GM12878 (cell line): Measurements from ENCODE around the gene BAG1. TPM values are rescaled to one million over a fixed set of nuclear protein-coding genes. Genes with fewer than 3 reads are reported as not detected.

Source experiments
- ATAC-seq: fragments of 200-7000 bp; cut with Tn5 transposase; 3 replicates; pipeline ENCODE4 v1.9.1; 2020; ENCODE audit warnings: mild to moderate bottlenecking, moderate library complexity
- BruUV-seq: library from RNA; stranded (reverse); fragments of 400-500 nt; replicated peaks from 2 replicates; lab custom pipeline; 2021; lab: Mats Ljungman, UMichigan
- CTCF ChIA-PET: fragments of 300-600 bp; sonication (Branson Sonifier 250); formaldehyde crosslinking; extraction: SDS; loops from one replicate; lab custom pipeline; 2021; ENCODE audit warnings: inconsistent platforms; lab: Yijun Ruan, JAX
- POLR2A ChIA-PET: fragments of 350-600 bp; formaldehyde crosslinking; extraction: SDS; loops from one replicate; lab custom pipeline; 2021; ENCODE audit warnings: inconsistent platforms; lab: Charles Lee
- RAD21 ChIA-PET: fragments of 300-600 bp; sonication (Branson Sonifier 250); formaldehyde crosslinking; loops from one replicate; lab custom pipeline; 2023; ENCODE audit warnings: antibody characterized with exemption; ENCODE audit not compliant: unreplicated experiment; lab: Charles Lee
- SMC1A ChIA-PET: fragments of 300-600 bp; sonication (Branson Sonifier 250); formaldehyde crosslinking; loops from one replicate; lab custom pipeline; 2023; ENCODE audit not compliant: unreplicated experiment, uncharacterized antibody; lab: Charles Lee
- DNase-seq: peaks from one replicate; pipeline ENCODE4 v3.0.0-alpha.2; 2011; ENCODE audit warnings: low read depth, low spot score
- FAIRE-seq: peaks from 3 replicates; lab custom pipeline; 2011; peaks lifted over from hg19 to GRCh38; lab: Jason Lieb, UNC
- H2AFZ ChIP-seq: 2 replicates; pipeline ENCODE4 v1.6.0; 2011; ENCODE audit warnings: low read depth, low read length, control low read depth; ENCODE audit not compliant: control insufficient read depth
- H3K27ac ChIP-seq: 2 replicates; pipeline ENCODE4 v1.5.1; 2011; ENCODE audit warnings: control low read depth; ENCODE audit not compliant: control insufficient read depth, insufficient read depth
- H3K27me3 ChIP-seq, 2 experiments: replicated peaks in 1 of 2; 2 replicates each; pipeline versions ENCODE4 v1.6.0 to v1.6.1; 2011; ENCODE audit warnings: low read length in 1 of 2; ENCODE audit not compliant: control insufficient read depth in 2 of 2, insufficient read depth in 2 of 2
- H3K36me3 ChIP-seq, 2 experiments: 2 replicates each; pipeline ENCODE4 v1.5.1; 2011; ENCODE audit warnings: low read length in 1 of 2; ENCODE audit not compliant: control insufficient read depth in 2 of 2, insufficient read depth in 2 of 2
- H3K4me1 ChIP-seq: 2 replicates; pipeline ENCODE4 v1.6.1; 2011; ENCODE audit warnings: mild to moderate bottlenecking, low read length, moderate library complexity, mixed read lengths; ENCODE audit not compliant: control insufficient read depth, insufficient read depth
- H3K4me2 ChIP-seq: 2 replicates; pipeline ENCODE4 v1.6.0; 2011; ENCODE audit warnings: control low read depth; ENCODE audit not compliant: control insufficient read depth, insufficient read depth
- H3K4me3 ChIP-seq: fragments of 200-600 bp; sonication (generic); 2 replicates; pipeline ENCODE4 v1.5.1; 2016
- H3K79me2 ChIP-seq: 2 replicates; pipeline ENCODE4 v1.6.0; 2011; ENCODE audit warnings: low read length; ENCODE audit not compliant: control insufficient read depth, insufficient read depth
- H3K9ac ChIP-seq: 2 replicates; pipeline ENCODE4 v1.8.0; 2011; ENCODE audit warnings: low read length, control low read depth, mixed read lengths; ENCODE audit not compliant: control insufficient read depth, insufficient read depth
- H3K9me3 ChIP-seq: replicated peaks from 3 replicates; pipeline ENCODE4 v1.5.1; 2011; ENCODE audit warnings: mild to moderate bottlenecking, low read length; ENCODE audit not compliant: control insufficient read depth, insufficient read depth
- H4K20me1 ChIP-seq: 2 replicates; pipeline ENCODE4 v1.6.0; 2011; ENCODE audit not compliant: control insufficient read depth, insufficient read depth
- CREM ChIP-seq: IDR thresholded peaks from 2 replicates; pipeline ENCODE4 v1.6.1; 2014; ENCODE audit warnings: antibody characterized with exemption, low read depth
- IKZF2 ChIP-seq, 2 experiments: fragments of 450-650 bp; IDR thresholded peaks; 2 replicates each; pipeline ENCODE4 v1.6.1; 2017; ENCODE audit warnings: mild to moderate bottlenecking in 2 of 2, moderate library complexity in 2 of 2
- MXI1 ChIP-seq: fragments of 150-350 bp; IDR thresholded peaks from 2 replicates; pipeline ENCODE4 v1.6.1; 2011; ENCODE audit warnings: low read depth, mild to moderate bottlenecking, inconsistent platforms, low read length, improper control_type of control experiment
- POLR2A ChIP-seq: IDR thresholded peaks from 2 replicates; pipeline ENCODE4 v1.6.1; 2011; ENCODE audit warnings: low read depth, mild to moderate bottlenecking, low read length
- RELA ChIP-seq: fragments of 450-650 bp; IDR thresholded peaks from 2 replicates; pipeline ENCODE4 v1.8.0; 2014; ENCODE audit warnings: borderline replicate concordance; ENCODE audit not compliant: partially characterized antibody
- WGBS: methylation state at CpG from one replicate; pipeline ENCODE4 v1.1.6; 2016; ENCODE audit warnings: low lambda C conversion rate; ENCODE audit not compliant: insufficient replicate concordance, insufficient coverage; ENCODE audit errors: missing lambda C conversion rate; 5-methylcytosine and 5-hydroxymethylcytosine counted together
- in situ Hi-C: fragments of 300-500 bp; cut with MboI; formaldehyde crosslinking; loops from 9 replicates; pipeline ENCODE4 v1.14.3; 2018; ENCODE audit warnings: mixed read lengths
- intact Hi-C: fragments of 100-400 bp; cut with micrococcal nuclease; formaldehyde crosslinking; loops from one replicate; pipeline ENCODE4 v1.14.2; 2022; ENCODE audit not compliant: unreplicated experiment
- polyA plus RNA-seq, 11 experiments: library from polyadenylated mRNA; depleted of rRNA in 4 of 11; unstranded in 6 of 11; stranded (reverse) in 5 of 11; fragments of >200 nt; fragmentation: Nextera tagmentation in 4 of 11; fragmentation: Illumina TruSeq in 1 of 11; extraction: Ambion mirVana in 4 of 11; extraction: Trizol in 1 of 11; gene quantifications; 1 replicate in 1 of 11; 2 replicates in 10 of 11; pipeline versions ENCODE4 v1.2.1 to v1.2.3, GENCODE V29; 2011 to 2016; ENCODE audit warnings: inconsistent platforms in 2 of 11, missing spikeins in 2 of 11, low read depth in 1 of 11
- total RNA-seq, 4 experiments: library from RNA; depleted of rRNA in 3 of 4; stranded (reverse); fragments of >200 nt in 3 of 4; fragmentation: Illumina TruSeq in 1 of 4; extraction: Trizol in 1 of 4; gene quantifications; 2 replicates each; pipeline versions ENCODE4 v1.2.1 to v1.2.3, GENCODE V29; 2013 to 2021
- TF ChIP-seq, protein P1 (sequence below): fragments of 450-650 bp; formaldehyde crosslinking; IDR thresholded peaks from 2 replicates; pipeline ENCODE4 v1.4.0; 2020; ENCODE audit warnings: mild to moderate bottlenecking, moderate library complexity

Gene BAG1
- total and polyA plus RNA-seq, 10 of the 15 experiments (the other 5 are each of a cell fraction or from before 2014, with no cell fraction given) = 11.6 to 135 (median 68.9) TPM

DNA sequence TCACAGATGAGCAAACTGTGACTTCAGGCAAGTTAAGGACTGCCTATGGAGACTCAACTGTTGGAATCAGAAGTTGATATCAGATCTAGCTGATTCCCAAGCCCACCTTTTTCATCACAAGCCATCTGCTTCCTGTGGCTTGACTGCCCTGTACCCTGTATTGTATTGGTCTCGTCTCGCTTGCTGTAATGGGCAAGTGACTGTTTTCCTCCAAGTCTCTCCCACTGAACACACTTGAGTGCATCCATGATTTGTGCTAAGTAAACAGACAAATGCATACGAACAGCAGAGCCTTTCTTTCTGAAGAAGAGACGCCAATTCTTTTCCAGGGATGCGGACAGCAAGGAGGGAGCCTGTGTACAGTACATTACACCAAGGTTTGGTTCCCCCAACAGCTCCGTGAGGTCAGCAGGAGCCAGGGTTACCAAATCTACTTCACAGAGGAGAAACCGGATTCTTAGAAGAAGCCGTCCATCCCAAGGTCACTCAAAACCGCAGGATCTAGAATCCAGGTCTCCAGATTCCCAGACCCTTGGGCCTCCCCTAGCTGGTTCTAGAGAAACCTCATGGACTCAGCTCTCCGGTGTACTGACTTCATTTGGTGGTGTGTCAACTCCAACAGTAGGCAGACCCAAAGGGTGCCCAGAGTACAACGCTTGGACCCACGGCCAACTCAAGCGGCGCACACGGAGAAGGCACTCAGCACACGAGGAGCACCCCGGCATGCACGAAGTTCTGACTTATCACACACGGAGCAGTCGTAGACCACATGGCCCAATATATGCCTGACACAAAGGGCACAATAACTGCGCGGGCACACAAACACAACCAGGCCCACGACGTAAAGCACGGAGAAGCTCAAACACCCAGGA lies 1.1 kb downstream of the BAG1 start:
- ChIA-PET CTCF (interaction anchor here (0.6 to 1.9 kb wide), 7 partner anchors 23 to 331 kb away, joined by 3 to 7 read pairs (median 3); partner anchors contain the start of gene B4GALT1), RAD21 (interaction anchor here (2.0 to 2.2 kb wide), 2 partner anchors 37 to 61 kb away, joined by 4 to 11 read pairs; no protein-coding TSS in a partner anchor), SMC1A (interaction anchor here (1.3 to 1.6 kb wide), 3 partner anchors 10 to 37 kb away, joined by 3 to 4 read pairs (median 3); no protein-coding TSS in a partner anchor), POLR2A (interaction anchor here (0.7 to 1.5 kb wide), 6 partner anchors 10 to 265 kb away, joined by 3 to 6 read pairs (median 4); partner anchors contain the start of genes DNAJA1 and NFX1)
- peaks cover 67% of the 10 kb centered on the region for H3K79me2 ChIP-seq
- peaks cover 0 to 21% of the 10 kb centered on the region in 2 experiments; a peak in 3 of 4 replicates for H3K36me3 ChIP-seq
- in situ Hi-C loops = no loop called here
- intact Hi-C loops = loop anchor here (1.0 kb wide), 2 partner anchors 27 to 187 kb away; partner anchors contain the start of genes NFX1 and SMU1
- H3K4me1 ChIP-seq = peaks cover 8% of the 10 kb centered on the region
- no peaks in the 10 kb centered on the region for H3K27me3 ChIP-seq
- H3K27ac ChIP-seq = peak overlapping the region; percentile 86
- BruUV-seq = no TSS peak
- WGBS = 1% methylated on average over 25 of the region's 25 CpGs
- peak overlapping the region; percentile 91 for H3K9ac ChIP-seq
- no peaks in the 10 kb centered on the region for H3K9me3 ChIP-seq
- DNase-seq (no peak), FAIRE-seq (no peak), ATAC-seq (peak; percentile 12)
- peak overlapping the region; percentile 78 for H3K4me2 ChIP-seq
- no peaks in the 10 kb centered on the region for H4K20me1 ChIP-seq
- TF ChIP-seq CREM = 0 out of 2 replicates have a peak, but pooled peaks have one; percentile 17
- TF ChIP-seq POLR2A = 0 out of 2 replicates have a peak, but pooled peaks have one; percentile 5
- no peak for TF ChIP-seq RELA
- 0 out of 4 replicates have a peak, but pooled peaks of 1 of the 2 experiments have one; percentile 6 for TF ChIP-seq IKZF2 (IDR thresholded peaks at IDR 0.05)
- TF ChIP-seq, protein P1, sequence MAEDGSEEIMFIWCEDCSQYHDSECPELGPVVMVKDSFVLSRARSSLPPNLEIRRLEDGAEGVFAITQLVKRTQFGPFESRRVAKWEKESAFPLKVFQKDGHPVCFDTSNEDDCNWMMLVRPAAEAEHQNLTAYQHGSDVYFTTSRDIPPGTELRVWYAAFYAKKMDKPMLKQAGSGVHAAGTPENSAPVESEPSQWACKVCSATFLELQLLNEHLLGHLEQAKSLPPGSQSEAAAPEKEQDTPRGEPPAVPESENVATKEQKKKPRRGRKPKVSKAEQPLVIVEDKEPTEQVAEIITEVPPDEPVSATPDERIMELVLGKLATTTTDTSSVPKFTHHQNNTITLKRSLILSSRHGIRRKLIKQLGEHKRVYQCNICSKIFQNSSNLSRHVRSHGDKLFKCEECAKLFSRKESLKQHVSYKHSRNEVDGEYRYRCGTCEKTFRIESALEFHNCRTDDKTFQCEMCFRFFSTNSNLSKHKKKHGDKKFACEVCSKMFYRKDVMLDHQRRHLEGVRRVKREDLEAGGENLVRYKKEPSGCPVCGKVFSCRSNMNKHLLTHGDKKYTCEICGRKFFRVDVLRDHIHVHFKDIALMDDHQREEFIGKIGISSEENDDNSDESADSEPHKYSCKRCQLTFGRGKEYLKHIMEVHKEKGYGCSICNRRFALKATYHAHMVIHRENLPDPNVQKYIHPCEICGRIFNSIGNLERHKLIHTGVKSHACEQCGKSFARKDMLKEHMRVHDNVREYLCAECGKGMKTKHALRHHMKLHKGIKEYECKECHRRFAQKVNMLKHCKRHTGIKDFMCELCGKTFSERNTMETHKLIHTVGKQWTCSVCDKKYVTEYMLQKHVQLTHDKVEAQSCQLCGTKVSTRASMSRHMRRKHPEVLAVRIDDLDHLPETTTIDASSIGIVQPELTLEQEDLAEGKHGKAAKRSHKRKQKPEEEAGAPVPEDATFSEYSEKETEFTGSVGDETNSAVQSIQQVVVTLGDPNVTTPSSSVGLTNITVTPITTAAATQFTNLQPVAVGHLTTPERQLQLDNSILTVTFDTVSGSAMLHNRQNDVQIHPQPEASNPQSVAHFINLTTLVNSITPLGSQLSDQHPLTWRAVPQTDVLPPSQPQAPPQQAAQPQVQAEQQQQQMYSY (CRISPR knock-in tag) = no peak
- peak; percentile 85; the same call in 1 of the 2 replicates for TF ChIP-seq MXI1
- peak overlapping the region; percentile 84; the same call in 1 of the 2 replicates for H2AFZ ChIP-seq
- H3K4me3 ChIP-seq = peak overlapping the region; percentile 94
